ENCODE results near the gene GLTP. TPM values are rescaled to one million over a fixed set of nuclear protein-coding genes. Genes with fewer than 3 reads are reported as not detected.

Gene GLTP
- total and polyA plus RNA-seq, 2 of the 4 experiments (the other 2 are of a cell fraction): 34.4 to 58.4 TPM

DNA sequence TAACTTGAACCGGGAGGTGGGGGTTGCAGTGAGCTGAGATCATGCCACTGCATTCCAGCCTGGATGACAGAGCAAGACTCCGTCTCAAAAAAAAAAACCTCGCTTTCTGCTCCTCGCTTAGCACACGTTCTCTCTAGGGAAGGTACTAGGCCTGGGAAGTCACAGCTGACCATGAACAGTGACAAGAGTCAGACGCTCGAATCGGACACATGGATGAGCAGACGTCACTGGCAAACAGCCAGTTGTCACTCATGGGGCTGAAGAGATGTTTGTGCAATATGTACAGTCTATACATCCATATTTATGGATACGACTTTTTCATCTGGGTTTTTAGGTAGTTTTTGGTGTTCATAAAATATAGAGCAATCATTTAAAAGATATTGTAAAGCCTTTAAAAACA is 39.1 kb upstream of the GLTP start:
- CTCF ChIA-PET: no interaction called here

More for the DNA sequence above, 39.1 kb upstream of the GLTP start:
- no peak overlapping the region for H3K14ac ChIP-seq (replicated peaks; ENCODE audit: low read depth, low read length)
- ATAC-seq (ENCODE audit: low read depth) (no peak), DNase-seq (no peak)
- no peak overlapping the region for H2BK120ac ChIP-seq (ENCODE audit: low read depth, low read length)
- no TSS peak for BruUV-seq (replicated peaks)
- no peak overlapping the region for H2BK15ac ChIP-seq (ENCODE audit: low read depth, low read length)
- H4K8ac ChIP-seq (ENCODE audit: low read depth in 2 of 2, low read length in 2 of 2): no peak overlapping the region
- H2AK9ac ChIP-seq (replicated peaks; ENCODE audit: low read depth, low read length, poor library complexity): no peak overlapping the region
- peaks cover 37% of the 10 kb centered on the region for H3K36me3 ChIP-seq (ENCODE audit: control insufficient read depth, insufficient read depth, low read length)
- H3K4me1 ChIP-seq (ENCODE audit: control insufficient read depth, insufficient read depth, low read length): no peaks in the 10 kb centered on the region
- in situ Hi-C loops (cut with MboI; ENCODE audit: low sequenced_read_pairs): no loop called here
- H3K9ac ChIP-seq (ENCODE audit: low read depth, low read length): no peak overlapping the region
- no peak overlapping the region for H2AFZ ChIP-seq (replicated peaks; ENCODE audit: low read length, poor library complexity)
- no peaks in the 10 kb centered on the region for H3K9me3 ChIP-seq (ENCODE audit: control insufficient read depth, insufficient read depth, low read length)
- POLR2A ChIA-PET (ENCODE audit: unreplicated experiment): no interaction called here
- no peak overlapping the region for H2BK5ac ChIP-seq (ENCODE audit: low read depth, low read length, poor library complexity, severe bottlenecking)
- dilution Hi-C loops (cut with HindIII; ENCODE audit: low sequenced_read_pairs, unreplicated experiment): no loop called here
- no peaks in the 10 kb centered on the region for H3K79me1 ChIP-seq (ENCODE audit: low read depth in 1 of 2, low read length in 2 of 2)
- no peak overlapping the region for H2BK20ac ChIP-seq (ENCODE audit: low read depth, low read length)
- no peak overlapping the region for H3K4me2 ChIP-seq (ENCODE audit: low read depth, low read length)
- no peak overlapping the region for H4K5ac ChIP-seq (ENCODE audit: low read depth, low read length)
- no peak overlapping the region for H3K18ac ChIP-seq (ENCODE audit: low read depth, low read length)
- 92% methylated on average over 4 of the region's 10 CpGs; no CpG with 5 or more reads in 1 of the 2 experiments for WGBS, 2 experiments (ENCODE audit: extremely low coverage in 2 of 2, insufficient read length in 1 of 2)
- no peak overlapping the region for H3K27ac ChIP-seq (ENCODE audit: insufficient read depth, low read length)
- no peaks in the 10 kb centered on the region for H4K20me1 ChIP-seq (ENCODE audit: insufficient read depth, low read length)
- no peak overlapping the region for H2AK5ac ChIP-seq (ENCODE audit: low read depth, low read length)
- H3K56ac ChIP-seq (ENCODE audit: extremely low read depth, insufficient read depth, low read length): no peak overlapping the region
- no peaks in the 10 kb centered on the region for H3K9me1 ChIP-seq (ENCODE audit: insufficient read depth, low read length)
- intact Hi-C loops (cut with micrococcal nuclease): no loop called here
- no peak for TF ChIP-seq FOS (IDR thresholded peaks at IDR 0.05; ENCODE audit: low read depth, low read length)
- TF ChIP-seq, protein P1, sequence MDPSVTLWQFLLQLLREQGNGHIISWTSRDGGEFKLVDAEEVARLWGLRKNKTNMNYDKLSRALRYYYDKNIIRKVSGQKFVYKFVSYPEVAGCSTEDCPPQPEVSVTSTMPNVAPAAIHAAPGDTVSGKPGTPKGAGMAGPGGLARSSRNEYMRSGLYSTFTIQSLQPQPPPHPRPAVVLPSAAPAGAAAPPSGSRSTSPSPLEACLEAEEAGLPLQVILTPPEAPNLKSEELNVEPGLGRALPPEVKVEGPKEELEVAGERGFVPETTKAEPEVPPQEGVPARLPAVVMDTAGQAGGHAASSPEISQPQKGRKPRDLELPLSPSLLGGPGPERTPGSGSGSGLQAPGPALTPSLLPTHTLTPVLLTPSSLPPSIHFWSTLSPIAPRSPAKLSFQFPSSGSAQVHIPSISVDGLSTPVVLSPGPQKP (IDR thresholded peaks at IDR 0.05; ENCODE audit: borderline replicate concordance, low read depth, low read length): no peak
- TF ChIP-seq POLR2A (IDR thresholded peaks at IDR 0.05; ENCODE audit: low read depth, low read length): no peak
- no peak for TF ChIP-seq SMC3 (IDR thresholded peaks at IDR 0.05; ENCODE audit: low read depth, low read length)
- no peak overlapping the region for H3K4ac ChIP-seq (ENCODE audit: low read depth, low read length)
- H3K23ac ChIP-seq (ENCODE audit: low read depth, low read length): no peak overlapping the region
- H4K91ac ChIP-seq (ENCODE audit: insufficient read depth, low read depth, low read length): no peak overlapping the region
- H3K4me3 ChIP-seq (ENCODE audit: insufficient read depth, low read depth, low read length): no peak overlapping the region
- H3K27me3 ChIP-seq (ENCODE audit: control insufficient read depth, insufficient read depth, low read length): no peaks in the 10 kb centered on the region
